HL-60 (cell line): ENCODE measurements around the gene FOCAD.

Experiments used
- DNase-seq, 2 experiments: peaks; one replicate each; pipeline ENCODE4 v3.0.0-alpha.2; 2010 to 2020; ENCODE audit warnings: low read depth in 1 of 2, low spot score in 1 of 2
- H3K27ac ChIP-seq: fragments of 250-450 bp; sonication (Bioruptor Pico); replicated peaks from 2 replicates; pipeline ENCODE4 v1.5.1; 2020; ENCODE audit warnings: mild to moderate bottlenecking, moderate library complexity
- H3K27me3 ChIP-seq: fragments of 250-450 bp; sonication (Bioruptor Pico); 2 replicates; pipeline ENCODE4 v1.5.1; 2021; ENCODE audit warnings: mild to moderate bottlenecking, moderate library complexity; ENCODE audit not compliant: insufficient read depth, poor library complexity, severe bottlenecking
- H3K4me3 ChIP-seq: replicated peaks from 2 replicates; pipeline ENCODE4 v1.5.1; 2011; ENCODE audit warnings: mild to moderate bottlenecking, control low read depth, low read length; ENCODE audit not compliant: insufficient read depth
- GABPA ChIP-seq: IDR thresholded peaks from 2 replicates; pipeline ENCODE4 v1.6.1; 2012; ENCODE audit warnings: low read depth
- POLR2AphosphoS5 ChIP-seq: IDR thresholded peaks from 2 replicates; pipeline ENCODE4 v1.6.1; 2012; ENCODE audit warnings: low read depth
- SPI1 ChIP-seq: IDR thresholded peaks from 2 replicates; pipeline ENCODE4 v1.6.1; 2012; ENCODE audit warnings: low read depth, mild to moderate bottlenecking, borderline replicate concordance
- TF ChIP-seq, protein P1 (sequence below): IDR thresholded peaks from 2 replicates; pipeline ENCODE4 v1.6.1; 2012; ENCODE audit warnings: low read depth; ENCODE audit not compliant: insufficient replicate concordance
- TF ChIP-seq, protein P2 (sequence below): IDR thresholded peaks from one replicate; pipeline ENCODE4 v1.5.1; 2011; ENCODE audit warnings: low read length, control low read depth, inconsistent platforms; ENCODE audit not compliant: insufficient read depth

The FOCAD gene

DNA sequence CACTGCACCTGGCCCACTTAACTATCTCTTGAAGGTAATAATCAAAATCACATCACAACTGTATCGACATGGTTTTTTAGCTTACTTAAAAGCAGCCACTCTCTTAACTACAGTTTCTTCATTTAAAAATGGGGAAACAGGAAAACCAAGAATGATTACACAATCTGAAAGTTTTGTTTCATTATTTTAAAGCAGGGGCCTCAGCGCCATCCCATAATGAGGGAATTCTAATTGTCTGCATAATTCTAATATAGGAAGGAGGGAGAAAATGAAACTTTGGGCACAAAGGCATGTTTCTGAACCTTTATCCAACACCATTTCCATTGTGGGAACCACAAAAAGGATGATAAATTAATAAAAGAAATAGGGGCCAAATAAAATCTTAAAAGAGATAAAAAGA, 339.8 kb downstream of the FOCAD start:
- DNase-seq = peak in 1 of 2 experiments; percentile 2
- no peaks in the 10 kb centered on the region for H3K27me3 ChIP-seq
- no peak overlapping the region for H3K4me3 ChIP-seq
- H3K27ac ChIP-seq = peak overlapping the region; percentile 38
- TF ChIP-seq POLR2AphosphoS5 (no peak), SPI1 (no peak; the same call in 1 of the 2 replicates), GABPA (no peak)
- TF ChIP-seq, protein P1, sequence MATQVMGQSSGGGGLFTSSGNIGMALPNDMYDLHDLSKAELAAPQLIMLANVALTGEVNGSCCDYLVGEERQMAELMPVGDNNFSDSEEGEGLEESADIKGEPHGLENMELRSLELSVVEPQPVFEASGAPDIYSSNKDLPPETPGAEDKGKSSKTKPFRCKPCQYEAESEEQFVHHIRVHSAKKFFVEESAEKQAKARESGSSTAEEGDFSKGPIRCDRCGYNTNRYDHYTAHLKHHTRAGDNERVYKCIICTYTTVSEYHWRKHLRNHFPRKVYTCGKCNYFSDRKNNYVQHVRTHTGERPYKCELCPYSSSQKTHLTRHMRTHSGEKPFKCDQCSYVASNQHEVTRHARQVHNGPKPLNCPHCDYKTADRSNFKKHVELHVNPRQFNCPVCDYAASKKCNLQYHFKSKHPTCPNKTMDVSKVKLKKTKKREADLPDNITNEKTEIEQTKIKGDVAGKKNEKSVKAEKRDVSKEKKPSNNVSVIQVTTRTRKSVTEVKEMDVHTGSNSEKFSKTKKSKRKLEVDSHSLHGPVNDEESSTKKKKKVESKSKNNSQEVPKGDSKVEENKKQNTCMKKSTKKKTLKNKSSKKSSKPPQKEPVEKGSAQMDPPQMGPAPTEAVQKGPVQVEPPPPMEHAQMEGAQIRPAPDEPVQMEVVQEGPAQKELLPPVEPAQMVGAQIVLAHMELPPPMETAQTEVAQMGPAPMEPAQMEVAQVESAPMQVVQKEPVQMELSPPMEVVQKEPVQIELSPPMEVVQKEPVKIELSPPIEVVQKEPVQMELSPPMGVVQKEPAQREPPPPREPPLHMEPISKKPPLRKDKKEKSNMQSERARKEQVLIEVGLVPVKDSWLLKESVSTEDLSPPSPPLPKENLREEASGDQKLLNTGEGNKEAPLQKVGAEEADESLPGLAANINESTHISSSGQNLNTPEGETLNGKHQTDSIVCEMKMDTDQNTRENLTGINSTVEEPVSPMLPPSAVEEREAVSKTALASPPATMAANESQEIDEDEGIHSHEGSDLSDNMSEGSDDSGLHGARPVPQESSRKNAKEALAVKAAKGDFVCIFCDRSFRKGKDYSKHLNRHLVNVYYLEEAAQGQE = no peak
- TF ChIP-seq, protein P2, sequence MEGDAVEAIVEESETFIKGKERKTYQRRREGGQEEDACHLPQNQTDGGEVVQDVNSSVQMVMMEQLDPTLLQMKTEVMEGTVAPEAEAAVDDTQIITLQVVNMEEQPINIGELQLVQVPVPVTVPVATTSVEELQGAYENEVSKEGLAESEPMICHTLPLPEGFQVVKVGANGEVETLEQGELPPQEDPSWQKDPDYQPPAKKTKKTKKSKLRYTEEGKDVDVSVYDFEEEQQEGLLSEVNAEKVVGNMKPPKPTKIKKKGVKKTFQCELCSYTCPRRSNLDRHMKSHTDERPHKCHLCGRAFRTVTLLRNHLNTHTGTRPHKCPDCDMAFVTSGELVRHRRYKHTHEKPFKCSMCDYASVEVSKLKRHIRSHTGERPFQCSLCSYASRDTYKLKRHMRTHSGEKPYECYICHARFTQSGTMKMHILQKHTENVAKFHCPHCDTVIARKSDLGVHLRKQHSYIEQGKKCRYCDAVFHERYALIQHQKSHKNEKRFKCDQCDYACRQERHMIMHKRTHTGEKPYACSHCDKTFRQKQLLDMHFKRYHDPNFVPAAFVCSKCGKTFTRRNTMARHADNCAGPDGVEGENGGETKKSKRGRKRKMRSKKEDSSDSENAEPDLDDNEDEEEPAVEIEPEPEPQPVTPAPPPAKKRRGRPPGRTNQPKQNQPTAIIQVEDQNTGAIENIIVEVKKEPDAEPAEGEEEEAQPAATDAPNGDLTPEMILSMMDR = no peak

DNA sequence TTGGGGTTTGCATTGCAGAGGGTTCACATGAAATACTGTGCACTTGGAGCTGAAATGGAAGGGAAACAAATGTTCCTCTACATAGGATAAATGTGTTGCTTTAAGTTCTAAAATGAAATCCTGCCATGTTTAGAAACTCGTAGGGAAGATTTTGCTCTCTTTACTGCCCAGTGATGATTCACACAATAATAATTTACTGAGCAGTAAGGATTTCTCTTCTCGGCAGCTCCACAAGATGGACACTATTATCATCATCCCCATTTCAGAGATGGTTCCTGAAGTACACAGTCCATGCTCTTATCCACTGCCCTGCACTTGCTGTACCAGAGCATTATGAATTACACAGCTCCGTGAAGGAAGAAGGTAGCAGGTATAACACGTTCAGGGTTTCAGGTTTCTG, 343.2 kb downstream of the FOCAD start:
- no peak for TF ChIP-seq GABPA
- TF ChIP-seq, protein P1 = no peak
- no peak for TF ChIP-seq SPI1
- no peak for TF ChIP-seq POLR2AphosphoS5
- TF ChIP-seq, protein P2 = no peak
- DNase-seq = no peak
- H3K27ac ChIP-seq = no peak overlapping the region

DNA sequence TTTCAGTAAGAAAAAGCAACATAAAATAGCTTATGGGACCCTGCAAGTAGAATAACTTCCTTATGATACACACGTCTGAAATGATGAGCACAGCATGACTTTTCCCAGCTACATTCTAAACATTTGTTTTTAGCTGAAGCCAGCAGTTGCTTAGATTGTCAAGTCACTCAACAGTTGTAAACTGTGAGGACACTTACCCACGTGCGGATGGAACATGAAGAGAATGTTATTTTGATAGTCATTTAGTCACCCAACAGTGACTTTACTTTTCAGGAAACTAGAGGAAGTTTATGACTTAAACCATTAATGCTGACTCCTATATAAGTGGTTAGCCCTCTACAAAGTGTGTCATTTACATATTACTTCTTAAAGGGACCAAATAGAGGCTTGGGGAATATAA, 344.4 kb downstream of the FOCAD start:
- DNase-seq = no peak
- TF ChIP-seq SPI1 (no peak), GABPA (no peak), POLR2AphosphoS5 (no peak)
- TF ChIP-seq, protein P1 = no peak
- TF ChIP-seq, protein P2 = no peak
- no peak overlapping the region for H3K4me3 ChIP-seq
- H3K27me3 ChIP-seq = no peaks in the 10 kb centered on the region
- no peak overlapping the region for H3K27ac ChIP-seq

More for the DNA sequence above, 343.2 kb downstream of the FOCAD start:
- Histone ChIP-seq H3K27me3 (no peaks in the 10 kb centered on the region), H3K4me3 (no peak overlapping the region)
